AG10803 (cell line): ENCODE data around the gene KCTD16.

ENCODE experiments used
- DNase-seq: peaks from one replicate; pipeline ENCODE4 v3.0.0; 2010; ENCODE audit warnings: low read depth
- H3K4me3 ChIP-seq: 2 replicates; pipeline ENCODE4 v1.5.1; 2011; ENCODE audit warnings: mild to moderate bottlenecking, low read length, control low read depth
- TF ChIP-seq, protein P1 (sequence below): conservative IDR thresholded peaks from 2 replicates; pipeline ENCODE4 v1.5.1; 2011; ENCODE audit warnings: mild to moderate bottlenecking, low read length, control low read depth, inconsistent platforms

KCTD16 gene

DNA sequence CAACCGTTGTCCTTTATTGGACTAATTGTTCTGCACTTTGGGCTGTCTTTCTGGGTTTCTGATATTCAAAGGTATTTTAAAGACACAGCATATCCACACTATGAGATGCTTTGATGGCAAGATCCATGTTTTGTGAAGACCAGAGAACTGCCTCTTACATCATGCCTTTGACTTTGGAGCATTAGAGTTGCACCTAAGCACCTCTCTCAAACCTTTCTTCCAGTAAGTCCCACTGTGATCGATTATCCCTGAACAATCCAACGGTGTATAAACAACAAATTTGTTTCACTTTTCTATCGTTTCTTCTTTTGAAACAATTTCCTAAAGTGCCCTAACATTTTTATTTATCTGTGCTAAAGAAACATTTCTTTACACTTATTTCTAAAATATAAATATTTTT is 144.4 kb downstream of the KCTD16 start:
- TF ChIP-seq, protein P1, sequence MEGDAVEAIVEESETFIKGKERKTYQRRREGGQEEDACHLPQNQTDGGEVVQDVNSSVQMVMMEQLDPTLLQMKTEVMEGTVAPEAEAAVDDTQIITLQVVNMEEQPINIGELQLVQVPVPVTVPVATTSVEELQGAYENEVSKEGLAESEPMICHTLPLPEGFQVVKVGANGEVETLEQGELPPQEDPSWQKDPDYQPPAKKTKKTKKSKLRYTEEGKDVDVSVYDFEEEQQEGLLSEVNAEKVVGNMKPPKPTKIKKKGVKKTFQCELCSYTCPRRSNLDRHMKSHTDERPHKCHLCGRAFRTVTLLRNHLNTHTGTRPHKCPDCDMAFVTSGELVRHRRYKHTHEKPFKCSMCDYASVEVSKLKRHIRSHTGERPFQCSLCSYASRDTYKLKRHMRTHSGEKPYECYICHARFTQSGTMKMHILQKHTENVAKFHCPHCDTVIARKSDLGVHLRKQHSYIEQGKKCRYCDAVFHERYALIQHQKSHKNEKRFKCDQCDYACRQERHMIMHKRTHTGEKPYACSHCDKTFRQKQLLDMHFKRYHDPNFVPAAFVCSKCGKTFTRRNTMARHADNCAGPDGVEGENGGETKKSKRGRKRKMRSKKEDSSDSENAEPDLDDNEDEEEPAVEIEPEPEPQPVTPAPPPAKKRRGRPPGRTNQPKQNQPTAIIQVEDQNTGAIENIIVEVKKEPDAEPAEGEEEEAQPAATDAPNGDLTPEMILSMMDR: no peak
- no peak overlapping the region for H3K4me3 ChIP-seq
- no peak for DNase-seq

GRCh38 chr5:144315994-144316634 is 145.4 kb downstream of the KCTD16 start:
- DNase-seq: no peak
- TF ChIP-seq, protein P1: no peak
- H3K4me3 ChIP-seq: no peak overlapping the region

GRCh38 chr5:144318011-144318410 is 147.3 kb downstream of the KCTD16 start:
- TF ChIP-seq, protein P1: no peak
- no peak overlapping the region for H3K4me3 ChIP-seq
- no peak for DNase-seq

GRCh38 chr5:144318460-144318859 is 147.8 kb downstream of the KCTD16 start:
- no peak overlapping the region for H3K4me3 ChIP-seq
- TF ChIP-seq, protein P1: no peak
- no peak for DNase-seq

DNA sequence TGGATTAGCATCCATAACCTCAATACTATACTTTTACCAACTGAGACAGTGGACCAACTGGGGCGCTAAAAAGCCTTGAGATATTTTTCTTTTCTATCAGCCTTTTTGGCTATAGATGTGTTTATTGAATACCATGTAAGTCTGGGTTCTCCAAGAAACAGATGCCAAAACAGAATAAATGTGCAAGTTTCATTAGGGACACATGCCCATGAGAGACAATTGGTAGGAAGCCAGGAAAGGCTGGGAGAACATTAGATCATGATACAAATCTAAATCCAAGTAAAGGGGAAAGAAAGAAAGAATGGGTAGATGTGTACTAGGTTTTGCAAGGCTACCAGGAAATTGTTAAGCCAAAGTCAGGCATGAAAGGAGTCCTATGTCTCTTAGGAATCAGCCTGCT is 152.5 kb downstream of the KCTD16 start:
- DNase-seq: no peak
- TF ChIP-seq, protein P1: no peak

GRCh38 chr5:144325532-144325931 is 154.9 kb downstream of the KCTD16 start:
- DNase-seq: no peak
- TF ChIP-seq, protein P1: no peak
- H3K4me3 ChIP-seq: no peak overlapping the region

More for the DNA sequence above, 152.5 kb downstream of the KCTD16 start:
- no peak overlapping the region for H3K4me3 ChIP-seq

DNA sequence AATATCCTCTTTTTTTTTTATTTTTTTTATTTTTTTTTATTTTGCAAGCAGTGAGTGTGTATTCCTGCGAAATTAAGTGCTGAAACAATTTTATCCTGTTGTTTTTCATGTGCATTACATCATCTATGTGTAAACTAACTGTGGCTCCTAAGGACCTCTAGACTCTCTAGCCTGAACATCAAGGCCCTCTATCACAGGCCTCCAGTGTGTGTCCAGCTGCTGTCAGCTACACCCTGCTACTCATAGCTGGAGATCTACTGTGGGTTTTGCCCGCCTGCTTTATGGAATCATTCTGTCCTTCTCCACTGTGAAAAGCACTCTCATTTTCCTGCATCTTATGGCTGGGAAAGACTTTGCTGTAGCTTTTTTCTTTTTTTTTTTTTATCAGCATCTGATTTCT is 157.8 kb downstream of the KCTD16 start:
- no peak overlapping the region for H3K4me3 ChIP-seq
- DNase-seq: no peak
- TF ChIP-seq, protein P1: no peak
